Activated CD8-positive, alpha-beta memory T cell treated with anti-CD3 and anti-CD28 coated beads for 24 hours (primary cell): ENCODE data around the gene MYO3A.
"Not testable (repeated sequence)": the region's sequence is repeated elsewhere in the genome, so short reads cannot be mapped to it uniquely, and the experiment has no call there.

Experiments
- DNase-seq: peaks from one replicate; pipeline ENCODE4 v3.0.0-alpha.2; 2020

Gene MYO3A

DNA sequence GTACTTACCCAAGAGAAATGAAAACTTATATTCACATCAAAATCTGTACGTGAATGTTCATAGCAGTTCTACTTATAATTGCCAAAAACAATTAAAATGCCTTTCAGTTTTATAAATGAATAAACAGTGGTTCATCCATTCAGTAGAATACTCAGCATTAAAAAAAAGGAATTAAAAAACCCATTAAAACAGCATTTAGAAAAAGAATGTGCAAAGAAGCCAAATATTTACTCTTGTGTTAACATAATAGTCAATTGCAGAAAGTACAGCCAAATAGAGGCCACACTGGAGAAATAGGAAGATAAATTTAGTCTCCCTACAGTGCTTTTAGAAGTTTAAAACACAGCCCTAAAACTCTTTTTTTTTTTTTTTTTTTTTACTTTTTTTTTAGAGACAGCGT lies 54.6 kb downstream of the MYO3A start:
- DNase-seq = no peak

DNA sequence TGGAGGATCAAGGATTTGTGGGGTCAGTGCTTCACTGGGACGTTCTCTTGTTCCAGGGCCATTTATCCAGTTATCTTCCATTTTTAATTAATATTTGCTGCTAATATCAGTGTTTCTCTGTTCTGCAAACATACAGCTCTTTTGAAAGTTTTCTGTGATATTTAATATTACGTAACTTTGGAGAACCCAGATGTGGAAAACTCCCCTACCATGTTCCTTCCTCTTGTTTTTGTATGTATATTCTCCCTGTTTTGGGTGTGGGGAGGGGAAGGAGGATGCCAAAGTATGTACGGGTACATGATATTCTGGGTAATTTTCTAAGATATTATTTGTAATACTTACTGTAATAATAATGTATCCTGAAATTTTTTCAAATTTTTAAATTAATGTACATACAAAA lies 55.9 kb downstream of the MYO3A start:
- no peak for DNase-seq

- no peak for DNase-seq
Observed at GRCh38 chr10:25999295-25999981, 65.4 kb downstream of the MYO3A start.

- DNase-seq = no peak
Observed at GRCh38 chr10:26000971-26001370, 66.9 kb downstream of the MYO3A start.

DNA sequence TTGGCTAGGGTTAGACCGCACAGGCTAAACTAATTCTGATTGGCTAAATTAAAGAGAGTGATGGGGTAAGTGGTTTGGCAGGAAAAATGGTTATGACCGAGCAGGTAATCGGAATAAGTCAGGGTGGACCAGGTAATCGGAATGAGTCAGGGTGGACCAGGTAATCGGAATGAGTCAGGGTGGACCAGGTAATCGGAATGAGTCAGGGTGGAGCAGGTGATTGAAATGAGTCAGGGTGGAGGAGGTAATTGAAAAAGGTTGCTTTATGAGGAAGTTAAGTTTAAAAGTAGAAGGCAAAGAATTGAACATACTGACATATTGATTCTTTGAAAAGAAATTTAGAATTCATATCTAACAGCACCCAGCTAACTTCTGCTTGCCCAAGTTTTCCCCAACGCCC lies 68.4 kb downstream of the MYO3A start:
- not testable (repeated sequence) for DNase-seq

DNA sequence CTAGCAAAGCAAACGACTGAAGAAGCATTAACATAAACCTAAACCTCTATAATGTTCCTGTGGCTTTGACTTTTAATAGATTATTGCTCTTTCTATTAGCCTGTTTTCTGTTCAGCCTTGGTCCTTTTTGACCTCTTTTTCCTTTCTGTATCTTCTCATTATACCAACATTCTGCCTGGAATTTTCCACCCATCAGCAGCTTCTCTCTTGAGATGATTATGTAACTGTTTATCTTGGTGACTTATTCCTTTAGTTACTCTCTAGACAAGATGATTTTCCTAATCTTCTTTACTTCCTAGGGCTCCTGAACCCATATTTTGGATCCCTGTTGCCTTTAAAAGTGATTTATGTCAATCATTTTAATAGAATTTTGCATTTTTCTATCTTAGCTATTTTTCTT lies 81.1 kb downstream of the MYO3A start:
- no peak for DNase-seq

DNA sequence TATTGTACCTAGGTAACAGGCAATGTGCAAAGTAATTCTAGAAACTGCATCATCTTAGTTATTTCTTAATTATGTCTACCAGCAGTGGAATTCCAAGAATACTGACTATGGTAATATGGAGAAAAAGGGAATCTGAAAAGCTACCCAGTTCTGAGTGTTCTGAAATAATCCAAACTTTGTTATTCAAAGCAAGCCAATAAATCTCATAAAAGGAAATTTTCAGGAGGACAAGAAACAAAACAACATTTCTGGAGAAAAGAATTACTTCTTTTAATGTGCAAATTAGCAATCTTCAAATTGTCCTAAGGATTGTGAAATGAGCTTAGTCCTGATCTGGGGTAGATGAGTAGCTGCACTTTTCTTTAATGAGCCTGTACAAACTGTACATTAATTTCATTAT lies 88.8 kb downstream of the MYO3A start:
- DNase-seq = no peak

DNA sequence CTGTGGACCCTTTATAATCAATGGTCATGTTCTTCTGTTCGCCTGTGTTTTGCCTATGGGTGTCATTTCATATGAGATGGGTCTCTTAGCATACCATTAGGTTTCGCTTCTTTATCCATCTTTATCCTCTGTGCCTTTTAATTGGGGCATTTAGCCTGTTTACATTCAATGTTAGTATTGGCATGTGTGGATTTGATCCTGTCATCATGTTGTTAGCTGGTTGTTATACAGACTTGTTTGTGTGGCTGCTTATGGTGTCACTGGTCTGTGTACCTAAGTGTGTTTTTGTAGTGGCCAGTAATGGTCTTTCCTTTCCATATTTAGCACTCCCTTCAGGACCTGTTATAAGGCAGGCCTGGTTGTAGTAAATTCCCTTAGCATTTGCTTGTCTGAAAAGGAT lies 90.3 kb downstream of the MYO3A start:
- DNase-seq = no peak

- no peak for DNase-seq
Observed at GRCh38 chr10:26025523-26025922, 91.5 kb downstream of the MYO3A start.

DNA sequence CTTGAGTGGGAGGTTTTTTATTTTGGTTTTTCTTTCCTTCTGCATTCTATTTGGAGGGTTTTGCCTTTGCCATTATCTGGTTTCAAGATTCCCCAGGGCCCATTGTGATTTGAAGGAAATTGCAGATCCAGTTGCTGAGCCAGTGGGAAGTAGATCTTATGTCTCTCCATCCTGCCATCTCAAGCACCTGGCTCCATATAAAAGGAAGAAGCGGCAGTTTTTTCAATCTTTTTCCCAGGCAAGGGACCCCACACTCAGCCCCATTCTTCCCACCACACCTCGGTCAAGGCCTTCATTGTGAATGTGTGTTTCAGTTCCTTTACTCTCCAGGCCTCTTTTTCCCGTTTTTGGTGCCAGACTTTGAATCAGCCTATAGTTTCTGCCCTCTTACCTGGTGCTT lies 95.8 kb downstream of the MYO3A start:
- DNase-seq = no peak

DNA sequence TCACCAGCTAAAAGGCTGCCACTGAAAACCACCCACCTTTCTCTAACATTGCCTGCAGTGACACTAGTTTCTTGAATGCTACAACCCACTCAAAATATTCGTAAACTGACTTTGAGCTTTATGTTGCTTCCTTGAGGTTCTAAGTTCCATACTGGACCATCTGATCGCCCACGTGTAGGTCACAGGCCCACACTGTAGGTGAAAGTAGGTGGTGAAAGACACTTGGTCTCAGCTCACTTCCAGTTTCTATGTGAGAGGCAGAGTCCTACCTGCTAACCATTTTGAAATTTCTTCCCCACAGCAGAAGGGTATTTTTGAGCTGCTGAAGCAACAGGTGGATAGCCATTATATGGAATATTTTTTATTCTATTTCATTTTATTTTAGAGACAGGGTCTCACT lies 97.3 kb downstream of the MYO3A start:
- no peak for DNase-seq

GRCh38 chr10:26043469-26043868 lies 109.4 kb downstream of the MYO3A start:
- no peak for DNase-seq

GRCh38 chr10:26044141-26044749 lies 110.2 kb downstream of the MYO3A start:
- DNase-seq = no peak

- DNase-seq = no peak
Observed at GRCh38 chr10:26046073-26046700, 112.2 kb downstream of the MYO3A start.

GRCh38 chr10:26048756-26049155 lies 114.7 kb downstream of the MYO3A start:
- no peak for DNase-seq

GRCh38 chr10:26052326-26052725 lies 118.3 kb downstream of the MYO3A start:
- DNase-seq = no peak

DNA sequence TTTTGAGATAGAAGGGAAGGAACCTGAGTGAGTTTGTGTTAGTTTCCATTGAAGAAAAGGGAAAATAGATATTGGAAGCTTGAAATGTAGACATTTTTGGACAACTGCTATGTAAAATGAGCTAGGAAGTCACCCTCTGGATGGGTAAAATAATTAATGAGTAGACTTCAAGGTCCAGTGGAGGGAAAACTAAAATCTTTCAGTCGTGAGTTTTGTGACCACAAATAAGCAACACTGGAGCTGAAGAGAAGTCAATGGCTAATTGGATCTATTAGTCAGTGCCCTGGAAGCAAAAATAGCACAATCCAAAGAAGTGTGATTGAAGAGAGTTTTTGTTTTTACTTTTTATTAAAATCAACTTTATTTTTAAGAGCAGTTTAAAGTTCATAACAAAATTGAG lies 123.4 kb downstream of the MYO3A start:
- DNase-seq = no peak

DNA sequence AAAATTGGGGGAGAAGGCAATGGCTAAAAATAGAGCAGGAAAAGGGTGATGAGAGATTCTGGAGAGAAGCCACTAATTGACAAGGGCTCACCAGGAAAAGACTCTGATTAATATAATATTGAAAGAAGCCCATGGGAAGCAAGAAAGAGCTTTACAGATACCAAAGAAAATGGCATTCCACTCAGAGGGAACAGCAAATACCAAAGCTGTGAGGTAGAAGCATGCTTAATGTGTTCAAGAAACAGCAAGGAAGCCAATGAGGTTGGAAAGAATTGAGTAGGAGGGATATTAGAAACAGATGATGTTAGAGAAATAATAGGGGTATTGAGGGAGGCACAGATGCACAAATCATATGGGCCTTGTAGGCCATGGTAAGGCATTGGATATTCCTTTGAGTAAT lies 130.1 kb downstream of the MYO3A start:
- no peak for DNase-seq

- DNase-seq = no peak
Observed at GRCh38 chr10:26067680-26068079, 133.7 kb downstream of the MYO3A start.

- DNase-seq = not testable (repeated sequence)
Observed at GRCh38 chr10:26080971-26081370, 146.9 kb downstream of the MYO3A start.

- no peak for DNase-seq
Observed at GRCh38 chr10:26081459-26081858, 147.4 kb downstream of the MYO3A start.

DNA sequence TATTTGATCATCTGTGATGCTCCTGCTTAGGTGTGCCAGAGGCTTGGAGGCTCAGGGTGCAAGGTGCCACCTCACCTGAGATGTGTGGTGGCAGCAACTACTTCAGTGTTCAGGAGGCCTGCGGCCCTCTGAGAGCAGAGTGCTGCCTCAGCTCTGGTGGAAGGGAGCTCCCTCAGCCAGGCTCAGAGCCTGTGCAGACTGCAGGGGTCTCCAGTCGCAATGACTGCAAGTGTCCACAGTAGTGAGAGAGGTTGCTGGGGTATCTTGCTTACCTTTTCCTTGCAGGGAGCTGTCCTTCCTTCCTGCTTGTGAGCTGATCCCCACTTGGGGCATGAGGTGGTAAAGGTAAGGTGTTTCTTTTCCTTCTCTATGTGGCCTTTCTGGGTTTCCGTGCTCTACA lies 151.5 kb downstream of the MYO3A start:
- DNase-seq = no peak

GRCh38 chr10:26087666-26088065 lies 153.6 kb downstream of the MYO3A start:
- no peak for DNase-seq

- DNase-seq = no peak
Observed at GRCh38 chr10:26090026-26090425, 156.0 kb downstream of the MYO3A start.

DNA sequence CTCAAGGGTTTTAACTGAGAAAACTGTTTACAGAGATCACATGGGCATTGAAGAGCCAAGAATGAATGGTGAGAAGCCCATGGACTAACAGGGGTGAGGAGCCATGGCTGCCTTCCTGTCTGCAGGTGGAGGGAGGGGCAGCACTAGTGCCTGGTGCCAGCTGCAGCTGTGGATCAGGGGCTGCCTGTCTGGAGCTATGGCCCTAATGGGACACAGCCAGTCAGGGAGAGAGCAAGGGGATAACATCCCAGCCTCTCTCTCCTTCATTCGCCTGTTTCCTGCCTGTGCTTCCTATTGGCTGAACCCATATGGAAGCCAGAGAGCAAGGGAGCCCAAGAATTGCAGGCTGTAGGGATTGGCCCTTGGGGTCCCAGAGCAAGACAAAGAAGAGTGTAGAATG lies 156.7 kb downstream of the MYO3A start:
- no peak for DNase-seq
